Adrenal gland (tissue), 5 donors: ENCODE measurements around the gene NUAK1.

ENCODE experiments used
- CTCF ChIP-seq, 6 experiments: fragments of 450-650 bp in 4 of 6; fragments of 200-600 bp in 2 of 6; sonication (generic) in 1 of 6; IDR thresholded peaks; 1 replicate in 5 of 6; 2 replicates in 1 of 6; pipeline versions ENCODE4 v1.5.1 to v1.8.0; 2016 to 2021; ENCODE audit warnings: antibody characterized with exemption in 6 of 6, mild to moderate bottlenecking in 2 of 6, moderate library complexity in 1 of 6
- POLR2A ChIP-seq, 2 donors: fragments of 450-650 bp; IDR thresholded peaks; one replicate each; pipeline ENCODE4 v1.6.1; 2017; ENCODE audit warnings: antibody characterized with exemption in 2 of 2, mild to moderate bottlenecking in 2 of 2, moderate library complexity in 1 of 2
- donor health status: DM: no; HTN: no; CAD: no.

GRCh38 chr12:106134294-106134949, 4.3 kb downstream of the NUAK1 start:
- TF ChIP-seq CTCF (IDR thresholded peaks at IDR 0.05), result no peak
- no peak for TF ChIP-seq POLR2A (IDR thresholded peaks at IDR 0.05)
